HepG2 (cell line): ENCODE measurements around the gene HOXB6. TPM values are rescaled to one million over a fixed set of nuclear protein-coding genes. Genes with fewer than 3 reads are reported as not detected.

Source experiments
- ATAC-seq: fragments of 200-7000 bp; cut with Tn5 transposase; 3 replicates; pipeline ENCODE4 v1.9.1; 2020; ENCODE audit warnings: mild to moderate bottlenecking, moderate library complexity
- BruUV-seq: library from RNA; stranded (reverse); fragments of 400-500 nt; replicated peaks from 2 replicates; lab custom pipeline; 2021; lab: Mats Ljungman, UMichigan
- CTCF ChIA-PET: fragments of 300-600 bp; formaldehyde crosslinking; extraction: SDS; loops from one replicate; lab custom pipeline; 2021; ENCODE audit warnings: low total read pairs, inconsistent platforms, low intra/inter-chr PET ratio; lab: Yijun Ruan, JAX
- POLR2A ChIA-PET: fragments of 350-600 bp; sonication (Branson Sonifier 250); formaldehyde crosslinking; loops from one replicate; lab custom pipeline; 2020; ENCODE audit warnings: antibody characterized with exemption, inconsistent platforms; lab: Yijun Ruan, JAX
- DNase-seq: peaks from one replicate; pipeline ENCODE4 v3.0.0-alpha.2; 2015; ENCODE audit warnings: low spot score
- FAIRE-seq: peaks from 3 replicates; lab custom pipeline; 2011; peaks lifted over from hg19 to GRCh38; lab: Jason Lieb, UNC
- H2AFZ ChIP-seq: one replicate; pipeline ENCODE4 v1.6.1; 2011; ENCODE audit warnings: low read length, inconsistent platforms
- H3K27ac ChIP-seq: fragments of 300-600 bp; 3 replicates; pipeline ENCODE4 v1.8.0; 2011; ENCODE audit warnings: mixed run types, mild to moderate bottlenecking, mixed read lengths, low read length, inconsistent platforms; ENCODE audit not compliant: insufficient read depth; ENCODE audit errors: extremely low read length
- H3K27me3 ChIP-seq, 2 experiments: fragments of 200-600 bp in 1 of 2; 2 replicates in 1 of 2; 3 replicates in 1 of 2; pipeline versions ENCODE4 v1.6.0 to v1.8.0; 2011; ENCODE audit warnings: low read length in 2 of 2, mild to moderate bottlenecking in 2 of 2, moderate library complexity in 2 of 2, inconsistent platforms in 1 of 2; ENCODE audit not compliant: insufficient read depth in 2 of 2, control insufficient read depth in 1 of 2
- H3K36me3 ChIP-seq, 2 experiments: fragments of 200-600 bp in 1 of 2; replicated peaks in 1 of 2; 2 replicates in 1 of 2; 3 replicates in 1 of 2; pipeline versions ENCODE4 v1.5.1 to v1.8.0; 2011; ENCODE audit warnings: low read length in 2 of 2, inconsistent platforms in 1 of 2; ENCODE audit not compliant: insufficient read depth in 2 of 2, control insufficient read depth in 1 of 2
- H3K4me1 ChIP-seq: 2 replicates; pipeline ENCODE4 v1.5.1; 2012; ENCODE audit warnings: low read length, inconsistent platforms; ENCODE audit not compliant: insufficient read depth
- H3K4me2 ChIP-seq: 2 replicates; pipeline ENCODE4 v1.6.0; 2011; ENCODE audit warnings: low read depth, low read length, inconsistent platforms
- H3K4me3 ChIP-seq, 3 experiments: fragments of 200-600 bp in 1 of 3; sonication (generic), shearing (Covaris generic) in 1 of 3; replicated peaks in 1 of 3; 2 replicates each; pipeline ENCODE4 v1.5.1; 2011 to 2016; ENCODE audit warnings: low read length in 3 of 3, inconsistent platforms in 2 of 3, low read depth in 2 of 3, mild to moderate bottlenecking in 2 of 3, control low read depth in 1 of 3, mixed read lengths in 1 of 3; ENCODE audit not compliant: insufficient read depth in 1 of 3
- H3K79me2 ChIP-seq: one replicate; pipeline ENCODE4 v1.6.1; 2011; ENCODE audit warnings: low read length, inconsistent platforms; ENCODE audit not compliant: insufficient read depth
- H3K9ac ChIP-seq: 2 replicates; pipeline ENCODE4 v1.6.0; 2011; ENCODE audit warnings: mild to moderate bottlenecking, low read depth, low read length, inconsistent platforms; ENCODE audit not compliant: insufficient read depth
- H3K9me3 ChIP-seq: 2 replicates; pipeline ENCODE4 v1.5.1; 2012; ENCODE audit warnings: mild to moderate bottlenecking, low read length
- H4K20me1 ChIP-seq: 2 replicates; pipeline ENCODE4 v1.6.0; 2011; ENCODE audit warnings: inconsistent platforms, mild to moderate bottlenecking, low read length, moderate library complexity; ENCODE audit not compliant: insufficient read depth
- EZH2 ChIP-seq: conservative IDR thresholded peaks from 2 replicates; pipeline ENCODE4 v1.6.1; 2012; ENCODE audit warnings: mild to moderate bottlenecking, low read depth, low read length, moderate library complexity
- KLF9 ChIP-seq: IDR thresholded peaks from 2 replicates; pipeline ENCODE4 v1.6.1; 2016; ENCODE audit warnings: low read depth
- MAFK ChIP-seq, 2 experiments: IDR thresholded peaks in 1 of 2; conservative IDR thresholded peaks in 1 of 2; 2 replicates each; pipeline ENCODE4 v1.6.1; 2011; ENCODE audit warnings: improper control_type of control experiment in 2 of 2, low read length in 2 of 2
- MTA1 ChIP-seq: sonication (generic); formaldehyde crosslinking; IDR thresholded peaks from 2 replicates; pipeline ENCODE4 v1.4.0; 2020; ENCODE audit warnings: missing genetic modification reagents, mild to moderate bottlenecking, borderline replicate concordance
- STAG1 ChIP-seq: sonication (generic); formaldehyde crosslinking; IDR thresholded peaks from 2 replicates; pipeline ENCODE4 v1.4.0; 2020; ENCODE audit warnings: missing genetic modification reagents
- UBTF ChIP-seq: sonication (generic); formaldehyde crosslinking; IDR thresholded peaks from 2 replicates; pipeline ENCODE4 v1.4.0; 2020; ENCODE audit warnings: mild to moderate bottlenecking, missing genetic modification reagents
- ZFP82 ChIP-seq: sonication (generic); formaldehyde crosslinking; IDR thresholded peaks from 2 replicates; pipeline ENCODE4 v1.5.1; 2020; ENCODE audit warnings: mild to moderate bottlenecking, missing genetic modification reagents, borderline replicate concordance
- ZNF512B ChIP-seq: sonication (generic); formaldehyde crosslinking; IDR thresholded peaks from 2 replicates; pipeline ENCODE4 v1.5.1; 2020; ENCODE audit warnings: missing genetic modification reagents, mild to moderate bottlenecking, borderline replicate concordance
- ZNF569 ChIP-seq: sonication (generic); formaldehyde crosslinking; IDR thresholded peaks from 2 replicates; pipeline ENCODE4 v1.5.0; 2020; ENCODE audit warnings: mild to moderate bottlenecking, missing genetic modification reagents, moderate library complexity, borderline replicate concordance
- ZNF772 ChIP-seq: sonication (generic); formaldehyde crosslinking; IDR thresholded peaks from 2 replicates; pipeline ENCODE4 v1.5.0; 2020; ENCODE audit warnings: mild to moderate bottlenecking, missing genetic modification reagents
- whole genome bisulfite sequencing: methylation state at CpG from one replicate; pipeline ENCODE4 v1.1.6; 2017; ENCODE audit warnings: low lambda C conversion rate; 5-methylcytosine and 5-hydroxymethylcytosine counted together
- in situ Hi-C: cut with HindIII; loops from 2 replicates; pipeline ENCODE4 v1.10.0; 2017; ENCODE audit warnings: low pct_unique_long_range_greater_than_20kb; ENCODE audit not compliant: extremely low pct_ligation_motif_present
- intact Hi-C: fragments of 100-400 bp; cut with micrococcal nuclease; formaldehyde crosslinking; loops from one replicate; pipeline ENCODE4 v1.10.0; 2022; ENCODE audit not compliant: unreplicated experiment
- polyA plus RNA-seq, 8 experiments: library from polyadenylated mRNA; depleted of rRNA in 3 of 8; stranded (reverse) in 7 of 8; unstranded in 1 of 8; fragments of >200 nt; fragmentation: Illumina TruSeq in 4 of 8; extraction: Trizol in 4 of 8; gene quantifications; 2 replicates each; pipeline versions ENCODE4 v1.2.1 to v1.2.3, GENCODE V29; 2011 to 2016; ENCODE audit warnings: low read depth in 4 of 8, missing spikeins in 1 of 8, mixed read lengths in 1 of 8; ENCODE audit not compliant: insufficient read depth in 1 of 8
- total RNA-seq, 5 experiments: library from RNA; depleted of rRNA; stranded (reverse); fragments of >200 nt; fragmentation: Illumina TruSeq; extraction: Trizol; gene quantifications; 2 replicates each; pipeline ENCODE4 v1.2.3, GENCODE V29; 2016; ENCODE audit warnings: low read depth in 1 of 5

The HOXB6 gene
- total and polyA plus RNA-seq, 2 of the 13 experiments (the other 11 are each of a cell fraction or from before 2014, with no cell fraction given): not detected

GRCh38 chr17:48642843-48643696 is 38.3 kb upstream of the HOXB6 start:
- CTCF ChIA-PET: no interaction called here
- ATAC-seq (no peak), FAIRE-seq (no peak), DNase-seq (no peak)
- Histone ChIP-seq H3K79me2 (no peaks in the 10 kb centered on the region), H4K20me1 (no peaks in the 10 kb centered on the region; the same call in 1 of the 2 replicates), H3K27ac (no peak overlapping the region), H3K4me2 (no peak overlapping the region), H2AFZ (no peak overlapping the region), H3K9me3 (no peaks in the 10 kb centered on the region), H3K4me1 (no peaks in the 10 kb centered on the region), H3K9ac (no peak overlapping the region), H3K27me3 (peaks cover 27 to 99% of the 10 kb centered on the region in 2 experiments), H3K4me3 (no peak overlapping the region), H3K36me3 (no peaks in the 10 kb centered on the region)
- 4% methylated on average over 19 of the region's 23 CpGs for WGBS
- intact Hi-C loops: no loop called here
- POLR2A ChIA-PET: no interaction called here
- TF ChIP-seq EZH2: 0 out of 2 replicates have a peak, but pooled peaks have one; percentile 26
- 0 out of 2 replicates have a peak, but pooled peaks have one; percentile 4 for TF ChIP-seq MTA1 (CRISPR knock-in tag)
- TF ChIP-seq MAFK (conservative IDR thresholded peaks at IDR 0.05 in 1 of 2, IDR thresholded peaks at IDR 0.05 in 1 of 2; ENCODE audit: low read length in 2 of 2): no peak
- no peak for TF ChIP-seq ZNF569 (CRISPR knock-in tag)
- BruUV-seq: no TSS peak
- in situ Hi-C loops: no loop called here

- Histone ChIP-seq H3K27me3 (peaks cover 28 to 99% of the 10 kb centered on the region in 2 experiments), H3K4me2 (no peak overlapping the region)
- DNase-seq: no peak
- no peak for TF ChIP-seq ZNF772
- TF ChIP-seq ZFP82 (CRISPR knock-in tag): no peak
- TF ChIP-seq KLF9 (CRISPR knock-in tag): no peak
- no peak for TF ChIP-seq UBTF
- TF ChIP-seq ZNF512B (CRISPR knock-in tag): no peak
- TF ChIP-seq STAG1 (CRISPR knock-in tag): no peak
Observed at GRCh38 chr17:48642059-48642842, 37.5 kb upstream of the HOXB6 start.

More at GRCh38 chr17:48642059-48642842, 37.5 kb upstream of the HOXB6 start:
- intact Hi-C loops: no loop called here
- Histone ChIP-seq H3K9me3 (no peaks in the 10 kb centered on the region), H3K27ac (no peak overlapping the region), H3K9ac (no peak overlapping the region), H2AFZ (no peak overlapping the region), H3K79me2 (no peaks in the 10 kb centered on the region), H3K36me3 (no peaks in the 10 kb centered on the region), H3K4me3 (no peak overlapping the region), H4K20me1 (no peaks in the 10 kb centered on the region), H3K4me1 (no peaks in the 10 kb centered on the region)
- WGBS: 60% methylated on average over 32 of the region's 58 CpGs
- POLR2A ChIA-PET: no interaction called here
- BruUV-seq: no TSS peak
- peak; percentile 49 for ATAC-seq
- FAIRE-seq: no peak
- in situ Hi-C loops: no loop called here
- CTCF ChIA-PET: no interaction called here
